Endodermal cell (in vitro differentiated cells): ENCODE measurements around the gene CDH23. TPM values are rescaled to one million over a fixed set of nuclear protein-coding genes. Genes with fewer than 3 reads are reported as not detected.
"Not testable (repeated sequence)": the region's sequence is repeated elsewhere in the genome, so short reads cannot be mapped to it uniquely, and the experiment has no call there.

Experiments used
- DNase-seq: peaks from one replicate; pipeline ENCODE4 v3.0.0-alpha.2; 2017
- H3K27ac ChIP-seq: 2 replicates; pipeline ENCODE4 v1.5.1; 2013; ENCODE audit warnings: mild to moderate bottlenecking, low read depth, low read length, moderate library complexity
- H3K27me3 ChIP-seq: 2 replicates; pipeline ENCODE4 v1.6.1; 2013; ENCODE audit warnings: mild to moderate bottlenecking, low read length, moderate library complexity; ENCODE audit not compliant: insufficient read depth, control insufficient read depth, poor library complexity, severe bottlenecking
- H3K36me3 ChIP-seq: 2 replicates; pipeline ENCODE4 v1.7.0; 2013; ENCODE audit warnings: mild to moderate bottlenecking, low read length, moderate library complexity; ENCODE audit not compliant: control insufficient read depth, insufficient read depth
- H3K4me1 ChIP-seq: one replicate; pipeline ENCODE4 v1.7.0; 2013; ENCODE audit warnings: low read length; ENCODE audit not compliant: control insufficient read depth, insufficient read depth
- H3K4me3 ChIP-seq: 2 replicates; pipeline ENCODE4 v1.5.1; 2013; ENCODE audit warnings: mild to moderate bottlenecking, low read length, moderate library complexity
- H3K9ac ChIP-seq: 2 replicates; pipeline ENCODE4 v1.6.1; 2013; ENCODE audit warnings: mild to moderate bottlenecking, low read length, moderate library complexity; ENCODE audit not compliant: poor library complexity, severe bottlenecking; ENCODE audit errors: extremely low read depth
- H3K9me3 ChIP-seq: 2 replicates; pipeline ENCODE4 v1.6.1; 2013; ENCODE audit warnings: mild to moderate bottlenecking, low read length, moderate library complexity; ENCODE audit not compliant: control insufficient read depth
- H3K27ac Mint-ChIP-seq: 2 replicates; pipeline ENCODE4 v1.8.0; 2020; ENCODE audit warnings: mixed read lengths
- H3K27me3 Mint-ChIP-seq: 2 replicates; pipeline ENCODE4 v1.8.0; 2021; ENCODE audit warnings: mild to moderate bottlenecking, mixed read lengths; ENCODE audit not compliant: insufficient read depth
- H3K36me3 Mint-ChIP-seq: 2 replicates; pipeline ENCODE4 v1.8.0; 2020; ENCODE audit warnings: low read depth, mixed read lengths
- H3K4me1 Mint-ChIP-seq: 2 replicates; pipeline ENCODE4 v1.8.0; 2020; ENCODE audit warnings: mixed read lengths
- H3K4me3 Mint-ChIP-seq: 2 replicates; pipeline ENCODE4 v1.8.0; 2020; ENCODE audit warnings: mild to moderate bottlenecking, moderate library complexity, mixed read lengths
- H3K9me3 Mint-ChIP-seq: 2 replicates; pipeline ENCODE4 v1.8.0; 2020; ENCODE audit warnings: mild to moderate bottlenecking, mixed read lengths
- WGBS, 2 experiments: methylation state at CpG; one replicate each; pipeline versions ENCODE4 v1.1.5 to v1.1.7; 2013; ENCODE audit warnings: missing lambda C conversion rate in 2 of 2, mixed read lengths in 1 of 2; ENCODE audit not compliant: insufficient coverage in 1 of 2, insufficient read length in 1 of 2; 5-methylcytosine and 5-hydroxymethylcytosine counted together
- total RNA-seq, 2 donors: library from RNA; stranded (reverse); fragmentation: NEBNext Ultra II Directional in 1 of 2; extraction: Animal tissue kit (Norgen Biotek cat#: 25700) in 1 of 2; gene quantifications; 2 replicates in 1 of 2; 3 replicates in 1 of 2; pipeline ENCODE4 v1.2.1, GENCODE V29; 2021
- TF ChIP-seq, protein P1 (sequence below): fragments of 200-600 bp; sonication (generic); conservative IDR thresholded peaks from 2 replicates; pipeline ENCODE4 v1.5.0; 2021; ENCODE audit warnings: antibody characterized with exemption, mild to moderate bottlenecking

CDH23 gene
- total RNA-seq, 2 donors from 2014 or later: 2.1 to 4.2 TPM

DNA sequence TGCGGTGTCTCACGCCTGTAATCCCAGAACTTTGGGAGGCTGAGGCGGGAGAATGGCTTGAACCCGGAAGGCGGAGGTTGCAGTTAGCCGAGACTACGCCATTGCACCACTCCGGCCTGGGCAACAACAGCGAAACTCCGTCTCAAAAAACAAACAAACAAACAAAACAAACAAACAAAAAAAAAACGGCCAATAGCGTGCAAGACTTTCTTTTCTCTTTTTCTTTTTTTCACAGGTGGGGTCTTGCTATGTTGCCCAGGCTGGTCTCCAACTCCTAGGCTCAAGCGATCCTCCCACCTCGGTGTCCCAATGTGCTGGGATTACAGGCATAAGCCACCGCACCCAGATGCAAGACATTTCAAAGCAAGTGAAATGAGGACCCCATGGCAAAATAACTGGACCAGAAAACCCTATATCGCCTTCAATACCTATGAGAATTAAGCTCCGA lies 452.8 kb downstream of the CDH23 start:
- Mint-ChIP-seq H3K36me3 (peaks cover 16% of the 10 kb centered on the region), H3K4me1 (peaks cover 26% of the 10 kb centered on the region), H3K27me3 (no peaks in the 10 kb centered on the region), H3K9me3 (no peaks in the 10 kb centered on the region), H3K27ac (peak overlapping the region; percentile 94), H3K4me3 (peak overlapping the region; percentile 86)
- no peak for DNase-seq
- Histone ChIP-seq H3K9me3 (peaks cover 12% of the 10 kb centered on the region), H3K4me3 (peak overlapping the region; percentile 99), H3K27ac (no peak overlapping the region), H3K4me1 (peaks cover 7% of the 10 kb centered on the region), H3K27me3 (no peaks in the 10 kb centered on the region), H3K9ac (no peak overlapping the region), H3K36me3 (peaks cover 11% of the 10 kb centered on the region)
- WGBS, 2 experiments: 93 to 96% methylated on average over 9 to 17 of the region's 17 CpGs
- TF ChIP-seq, protein P1, sequence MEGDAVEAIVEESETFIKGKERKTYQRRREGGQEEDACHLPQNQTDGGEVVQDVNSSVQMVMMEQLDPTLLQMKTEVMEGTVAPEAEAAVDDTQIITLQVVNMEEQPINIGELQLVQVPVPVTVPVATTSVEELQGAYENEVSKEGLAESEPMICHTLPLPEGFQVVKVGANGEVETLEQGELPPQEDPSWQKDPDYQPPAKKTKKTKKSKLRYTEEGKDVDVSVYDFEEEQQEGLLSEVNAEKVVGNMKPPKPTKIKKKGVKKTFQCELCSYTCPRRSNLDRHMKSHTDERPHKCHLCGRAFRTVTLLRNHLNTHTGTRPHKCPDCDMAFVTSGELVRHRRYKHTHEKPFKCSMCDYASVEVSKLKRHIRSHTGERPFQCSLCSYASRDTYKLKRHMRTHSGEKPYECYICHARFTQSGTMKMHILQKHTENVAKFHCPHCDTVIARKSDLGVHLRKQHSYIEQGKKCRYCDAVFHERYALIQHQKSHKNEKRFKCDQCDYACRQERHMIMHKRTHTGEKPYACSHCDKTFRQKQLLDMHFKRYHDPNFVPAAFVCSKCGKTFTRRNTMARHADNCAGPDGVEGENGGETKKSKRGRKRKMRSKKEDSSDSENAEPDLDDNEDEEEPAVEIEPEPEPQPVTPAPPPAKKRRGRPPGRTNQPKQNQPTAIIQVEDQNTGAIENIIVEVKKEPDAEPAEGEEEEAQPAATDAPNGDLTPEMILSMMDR: no peak

DNA sequence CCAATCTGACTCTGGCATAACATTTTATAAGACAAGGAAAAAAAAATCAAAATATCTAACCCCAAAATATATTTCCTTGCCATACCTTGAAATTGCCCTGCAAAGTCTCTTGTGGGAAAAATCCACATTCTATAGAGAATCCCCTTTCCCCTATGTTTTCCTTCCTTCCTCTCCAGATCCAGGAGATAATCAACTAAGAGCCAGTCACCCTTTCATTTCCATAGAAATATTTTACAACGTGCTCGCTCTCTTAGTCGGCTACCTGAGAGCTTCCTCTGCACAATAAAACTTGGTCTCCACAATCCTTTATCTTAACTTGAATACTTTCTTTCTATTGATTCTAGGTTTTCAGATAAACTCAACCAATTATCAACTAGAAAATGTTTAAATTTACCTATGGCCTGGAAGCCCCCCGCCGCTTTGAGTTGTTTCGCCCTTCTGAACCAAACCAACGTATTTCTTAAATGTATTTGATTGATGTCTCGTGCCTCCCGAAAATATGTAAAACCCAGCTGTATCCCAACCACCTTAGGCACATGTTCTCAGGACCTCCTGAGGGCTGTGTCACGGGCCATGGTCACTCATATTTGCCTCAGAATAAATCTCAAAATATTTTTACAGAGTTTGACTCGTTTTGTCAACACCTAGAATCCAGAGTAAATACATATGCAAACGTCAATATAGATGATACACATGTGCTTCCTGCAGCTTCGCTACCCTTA lies 453.5 kb downstream of the CDH23 start:
- H3K4me1 Mint-ChIP-seq: peaks cover 26% of the 10 kb centered on the region
- WGBS, 2 experiments: 9 to 17% methylated on average over 8 to 13 of the region's 13 CpGs

DNA sequence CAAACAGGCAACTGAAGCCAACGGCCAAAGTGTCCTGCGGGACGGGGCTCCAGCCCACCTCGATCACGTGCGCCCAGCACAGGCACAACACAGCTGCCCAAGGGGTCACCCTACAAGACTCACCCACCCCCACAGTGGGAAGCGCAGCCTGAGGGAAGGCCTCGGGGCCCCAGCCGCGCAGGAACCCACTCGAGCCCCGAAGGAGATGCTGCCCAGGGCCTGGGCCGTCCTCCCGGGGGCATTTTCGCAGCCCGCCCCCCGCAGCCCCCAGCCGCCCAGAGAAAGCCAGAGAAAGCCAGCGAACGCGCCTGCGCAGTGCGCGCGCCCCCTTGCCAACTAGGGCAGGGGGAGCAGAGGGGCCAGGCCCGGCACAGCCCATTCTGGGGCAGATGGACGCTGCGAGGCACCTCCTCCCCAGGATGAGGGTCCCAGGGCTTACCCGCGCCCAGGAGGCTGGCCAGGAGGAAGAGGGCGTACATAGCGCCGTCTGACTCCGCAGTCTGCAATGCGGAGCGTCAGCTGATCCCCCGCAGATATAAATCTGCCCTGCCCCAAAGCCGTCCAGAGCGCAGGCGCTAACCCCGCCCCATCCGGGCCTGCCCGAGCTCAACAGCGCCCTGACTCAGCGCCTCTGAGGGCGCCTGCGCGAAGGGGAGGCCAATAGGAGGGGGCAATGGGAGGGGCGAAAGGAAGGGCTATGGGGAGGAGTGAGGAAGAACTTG lies 454.2 kb downstream of the CDH23 start, which contains the start of gene PSAP:
TSS of gene PSAP (minus strand) at position 509 of the 722 bp plus-strand sequence. CDS start at position 479, 30 bp downstream.
- WGBS, 2 experiments: 0% methylated on average over 1 to 49 of the region's 49 CpGs
- Mint-ChIP-seq H3K27ac (peak within 1 kb of the TSS; percentile 94), H3K4me1 (peaks cover 26% of the 10 kb centered on the region), H3K36me3 (peaks cover 7% of the 10 kb centered on the region), H3K27me3 (no peaks in the 10 kb centered on the region), H3K4me3 (peak within 1 kb of the TSS; percentile 86), H3K9me3 (no peaks in the 10 kb centered on the region)
- peaks cover 2% of the 10 kb centered on the region for H3K36me3 ChIP-seq
- peaks cover 4% of the 10 kb centered on the region for H3K9me3 ChIP-seq
- H3K9ac ChIP-seq: peak within 1 kb of the TSS; percentile 86
- H3K4me3 ChIP-seq: peak within 1 kb of the TSS; percentile 99
- peak; percentile 99 for DNase-seq
- H3K27me3 ChIP-seq: no peaks in the 10 kb centered on the region
- peak within 1 kb of the TSS; percentile 91 for H3K27ac ChIP-seq
- TF ChIP-seq, protein P1: no peak
- peaks cover 7% of the 10 kb centered on the region for H3K4me1 ChIP-seq

More for the DNA sequence above, 453.5 kb downstream of the CDH23 start:
- peak overlapping the region; percentile 99 for H3K4me3 ChIP-seq
- DNase-seq: no peak
- H3K4me1 ChIP-seq: peaks cover 7% of the 10 kb centered on the region
- Mint-ChIP-seq H3K27me3 (no peaks in the 10 kb centered on the region), H3K9me3 (no peaks in the 10 kb centered on the region), H3K4me3 (peak overlapping the region; percentile 86), H3K36me3 (peaks cover 13% of the 10 kb centered on the region), H3K27ac (peak overlapping the region; percentile 94)
- peak overlapping the region; percentile 86 for H3K9ac ChIP-seq
- no peaks in the 10 kb centered on the region for H3K27me3 ChIP-seq
- peaks cover 9% of the 10 kb centered on the region for H3K36me3 ChIP-seq
- TF ChIP-seq, protein P1: no peak
- H3K9me3 ChIP-seq: peaks cover 11% of the 10 kb centered on the region
- H3K27ac ChIP-seq: peak overlapping the region; percentile 91

DNA sequence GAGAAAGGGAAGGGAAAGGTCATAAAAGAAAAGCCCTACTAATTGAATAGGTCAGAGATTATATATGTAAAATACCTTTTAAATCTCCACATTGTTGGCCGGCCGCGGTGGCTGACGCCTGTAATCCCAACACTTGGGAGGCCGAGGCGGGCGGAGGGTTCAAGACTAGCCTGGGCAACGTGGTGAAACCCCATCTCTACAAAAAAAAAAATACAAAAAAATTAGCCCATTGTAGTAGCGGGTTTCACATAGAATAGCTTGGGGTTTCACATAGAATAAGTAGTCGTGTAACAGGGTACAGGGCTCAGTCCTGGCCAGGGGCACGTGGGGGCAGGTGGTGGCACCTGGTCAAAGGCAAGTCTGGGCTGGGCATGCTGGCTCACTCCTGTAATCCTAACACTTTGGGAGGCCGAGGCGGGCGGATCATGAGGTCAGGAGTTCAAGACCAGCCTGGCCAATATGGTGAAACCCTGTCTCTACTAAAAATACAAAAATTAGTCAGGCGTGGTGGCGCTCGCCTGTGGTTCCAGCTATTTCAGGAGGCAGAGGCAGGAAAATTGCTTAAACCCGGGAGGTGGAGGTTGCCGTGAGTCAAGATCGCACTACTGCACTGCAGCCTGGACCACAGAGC lies 454.9 kb downstream of the CDH23 start:
- not testable (repeated sequence) for H3K9me3 Mint-ChIP-seq, H3K36me3 ChIP-seq, H3K36me3 Mint-ChIP-seq, H3K4me1 ChIP-seq, H3K27ac ChIP-seq, H3K27me3 ChIP-seq, H3K27me3 Mint-ChIP-seq, DNase-seq, H3K9me3 ChIP-seq, H3K9ac ChIP-seq
- 66 to 81% methylated on average over 7 to 20 of the region's 20 CpGs for WGBS, 2 experiments
- H3K4me3 Mint-ChIP-seq: peak overlapping the region; percentile 86
- H3K4me3 ChIP-seq: peak overlapping the region; percentile 99
- H3K4me1 Mint-ChIP-seq: peaks cover 26% of the 10 kb centered on the region
- H3K27ac Mint-ChIP-seq: peak overlapping the region; percentile 94
